Ovary (tissue), 9 donors: ENCODE data around the gene MMP24. TPM values are rescaled to one million over a fixed set of nuclear protein-coding genes. Genes with fewer than 3 reads are reported as not detected.
"Not testable (repeated sequence)": the region's sequence is repeated elsewhere in the genome, so short reads cannot be mapped to it uniquely, and the experiment has no call there.

Experiments
- DNase-seq, 5 donors: peaks; one replicate each; pipeline ENCODE4 v3.0.0-alpha.2; 2019 to 2020
- H3K27ac ChIP-seq, 2 donors: fragments of 200-600 bp; one replicate each; pipeline versions ENCODE4 v1.5.1 to v1.8.0; 2019 to 2022
- H3K27me3 ChIP-seq: fragments of 200-600 bp; one replicate; pipeline ENCODE4 v1.8.0; 2022
- H3K36me3 ChIP-seq: fragments of 200-600 bp; sonication (generic); one replicate; pipeline ENCODE4 v1.5.1; 2019
- H3K4me1 ChIP-seq: one replicate; pipeline ENCODE4 v1.8.1; 2013; ENCODE audit warnings: mild to moderate bottlenecking, moderate library complexity; ENCODE audit not compliant: insufficient read depth
- H3K4me3 ChIP-seq: fragments of 200-600 bp; sonication (generic); one replicate; pipeline ENCODE4 v1.5.1; 2017
- H3K9me3 ChIP-seq, 2 donors: fragments of 200-600 bp in 1 of 2; sonication (generic) in 1 of 2; one replicate each; pipeline versions ENCODE4 v1.5.1 to v1.8.1; 2013 to 2019; ENCODE audit warnings: mild to moderate bottlenecking in 1 of 2, moderate library complexity in 1 of 2
- CTCF ChIP-seq, 3 donors: fragments of 450-650 bp in 2 of 3; fragments of 200-600 bp in 1 of 3; IDR thresholded peaks; one replicate each; pipeline versions ENCODE4 v1.5.1 to v1.8.0; 2016 to 2022; ENCODE audit warnings: antibody characterized with exemption in 3 of 3, mild to moderate bottlenecking in 1 of 3
- EP300 ChIP-seq: sonication (generic); formaldehyde crosslinking; IDR thresholded peaks from one replicate; pipeline ENCODE4 v1.6.1; 2017; ENCODE audit warnings: antibody characterized with exemption
- POLR2A ChIP-seq: fragments of 450-650 bp; IDR thresholded peaks from one replicate; pipeline ENCODE4 v1.6.1; 2017; ENCODE audit warnings: antibody characterized with exemption, mild to moderate bottlenecking, moderate library complexity
- WGBS, 3 donors: extraction: QIAGEN DNeasy Blood & Tissue Kit in 1 of 3; methylation state at CpG; one replicate each; pipeline versions ENCODE4 v1.1.5 to v1.1.7; 2013 to 2017; 5-methylcytosine and 5-hydroxymethylcytosine counted together
- intact Hi-C, 4 donors: fragments of 100-400 bp; cut with DNase I; formaldehyde crosslinking; loops; one replicate each; pipeline versions ENCODE4 v1.11.0 to v1.15.1; 2022 to 2023
- polyA plus RNA-seq, 2 donors: library from polyadenylated mRNA; stranded (reverse); fragments of 200-250 nt in 1 of 2; fragments of 350-450 nt in 1 of 2; fragmentation: Illumina TruSeq in 1 of 2; extraction: RNeasy Lipid Tissue Mini Kit (QIAGEN cat#74804) in 1 of 2; gene quantifications; one replicate each; pipeline ENCODE4 v1.2.3, GENCODE V29; 2013 to 2014
- total RNA-seq, 7 donors: library from RNA; depleted of rRNA in 2 of 7; stranded (reverse); fragments of >200 nt in 2 of 7; fragmentation: NEBNext Ultra II Directional in 3 of 7; extraction: Animal tissue kit (Norgen Biotek cat#: 25700) in 3 of 7; gene quantifications; one replicate each; pipeline versions ENCODE4 v1.1.0 to v1.2.4, GENCODE V29; 2016 to 2023
- donor health status: DM: no; HTN: no; CAD: no; lungs with moderate emphysema.
- donor health status: DM: no; HTN: no; CAD: no.
- donor health status: Bipolar disorder and iron deficiency.
- donor health status: DM: yes; HTN: yes; CAD: no.
- donor health status: DM: no; HTN: no; CAD: no.
- donor health status: DM: yes; HTN: yes; CAD: no.

The MMP24 gene
- total and polyA plus RNA-seq, 9 donors, result 0.20 to 10.8 (median 0.67) TPM

GRCh38 chr20:35314816-35315631, 88.5 kb downstream of the MMP24 start:
- no peaks in the 10 kb centered on the region for H3K9me3 ChIP-seq
- no peaks in the 10 kb centered on the region for H3K4me1 ChIP-seq

GRCh38 chr20:35315632-35316020, 89.1 kb downstream of the MMP24 start:
- H3K36me3 ChIP-seq, H3K9me3 ChIP-seq, H3K27ac ChIP-seq, H3K27me3 ChIP-seq, DNase-seq, intact Hi-C loops, H3K4me3 ChIP-seq, H3K4me1 ChIP-seq: not testable (repeated sequence)
- WGBS, 3 donors, result 86 to 95% (median 94%) methylated on average over 7 of the region's 7 CpGs

More at GRCh38 chr20:35314816-35315631, 88.5 kb downstream of the MMP24 start:
- TF ChIP-seq CTCF (IDR thresholded peaks at IDR 0.05) (no peak), EP300 (no peak), POLR2A (no peak)
- 69 to 74% (median 70%) methylated on average over 3 of the region's 3 CpGs for WGBS, 3 donors
- no peak overlapping the region for H3K27ac ChIP-seq
- H3K36me3 ChIP-seq, result no peaks in the 10 kb centered on the region
- intact Hi-C loops, result no loop called here
- H3K4me3 ChIP-seq, result no peak overlapping the region
- no peaks in the 10 kb centered on the region for H3K27me3 ChIP-seq
- no peak for DNase-seq

GRCh38 chr20:35316086-35316485, 89.6 kb downstream of the MMP24 start:
- no peaks in the 10 kb centered on the region for H3K27me3 ChIP-seq
- intact Hi-C loops, result no loop called here
- no peaks in the 10 kb centered on the region for H3K4me1 ChIP-seq
- WGBS, 3 donors, result 76 to 95% (median 87%) methylated on average over 2 of the region's 2 CpGs
- no peaks in the 10 kb centered on the region for H3K9me3 ChIP-seq
- no peak overlapping the region for H3K27ac ChIP-seq
- DNase-seq, result no peak
- no peak for TF ChIP-seq CTCF (IDR thresholded peaks at IDR 0.05)
- no peak for TF ChIP-seq POLR2A
- TF ChIP-seq EP300, result no peak
- no peaks in the 10 kb centered on the region for H3K36me3 ChIP-seq
- H3K4me3 ChIP-seq, result no peak overlapping the region

DNA sequence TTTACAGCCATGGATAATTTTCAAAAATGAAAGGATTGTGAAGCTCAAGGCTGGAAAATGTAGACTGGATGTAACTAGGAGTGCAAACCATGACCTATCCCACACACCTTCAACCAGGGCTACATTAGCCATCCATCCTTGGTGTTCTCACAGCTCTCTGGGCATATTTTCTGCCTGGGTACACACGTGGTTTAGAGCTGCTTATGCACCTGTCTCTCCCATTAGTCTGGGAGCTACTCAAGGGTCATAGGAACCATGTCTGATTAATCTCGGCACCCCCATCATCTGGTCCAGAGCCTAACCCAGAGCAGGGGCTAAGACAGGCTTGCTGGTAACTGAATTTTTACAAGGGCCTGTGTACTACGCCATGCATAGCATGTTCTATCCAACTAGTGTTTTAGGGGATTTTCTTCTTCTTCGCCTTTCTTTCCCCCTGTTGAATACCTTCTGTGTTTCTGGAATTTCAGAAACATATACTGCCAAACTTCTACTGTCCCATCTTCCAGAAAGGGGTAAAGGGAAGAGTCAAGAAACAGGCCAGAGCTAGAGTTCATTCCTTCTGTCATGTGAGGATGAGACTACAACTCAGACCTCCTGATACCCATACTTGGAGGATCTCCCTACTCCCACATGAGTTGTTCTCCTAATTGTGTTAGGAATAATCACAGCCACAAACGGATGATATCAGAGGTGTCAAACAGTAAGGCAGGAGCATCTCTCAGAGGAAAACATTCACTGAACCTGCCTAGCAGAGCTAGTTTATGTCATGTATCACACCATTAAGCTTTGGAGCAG, 91.1 kb downstream of the MMP24 start:
- Histone ChIP-seq H3K27me3 (no peaks in the 10 kb centered on the region), H3K27ac (no peak overlapping the region), H3K4me3 (no peak overlapping the region), H3K4me1 (no peaks in the 10 kb centered on the region), H3K9me3 (no peaks in the 10 kb centered on the region), H3K36me3 (no peaks in the 10 kb centered on the region)
- no peak for DNase-seq
- 84 to 90% (median 87%) methylated on average over 5 of the region's 5 CpGs for WGBS, 3 donors
- intact Hi-C loops, result no loop called here
- TF ChIP-seq POLR2A (no peak), EP300 (no peak), CTCF (IDR thresholded peaks at IDR 0.05) (no peak)
